Non-pigmented ciliary epithelial cell (primary cell): ENCODE data around the gene SINHCAF.
"Not testable (repeated sequence)": the region's sequence is repeated elsewhere in the genome, so short reads cannot be mapped to it uniquely, and the experiment has no call there.

Experiments used
- DNase-seq: peaks from one replicate; pipeline ENCODE4 v3.0.0-alpha.2; 2010; ENCODE audit warnings: low read depth

SINHCAF gene

GRCh38 chr12:31325877-31326631, at the start of gene SINHCAF:
Gene SINHCAF, minus strand, starts transcription at chr12:31326150. Its CDS starts 27,946 bp downstream, at chr12:31298204.
- DNase-seq, result peak; percentile 87

- not testable (repeated sequence) for DNase-seq
Measured at GRCh38 chr12:31375422-31375821, 49.5 kb upstream of the SINHCAF start.

GRCh38 chr12:31371256-31371620, 45.3 kb upstream of the SINHCAF start:
- DNase-seq, result no peak

GRCh38 chr12:31370531-31371255, 44.7 kb upstream of the SINHCAF start:
- no peak for DNase-seq

GRCh38 chr12:31369712-31370521, 44.0 kb upstream of the SINHCAF start:
- DNase-seq, result peak; percentile 26

GRCh38 chr12:31368666-31369361, 42.9 kb upstream of the SINHCAF start:
- DNase-seq, result no peak

GRCh38 chr12:31366104-31366621, 40.2 kb upstream of the SINHCAF start:
- no peak for DNase-seq

GRCh38 chr12:31363831-31364230, 37.9 kb upstream of the SINHCAF start:
- DNase-seq, result no peak

GRCh38 chr12:31363416-31363809, 37.5 kb upstream of the SINHCAF start:
- DNase-seq, result no peak

- no peak for DNase-seq
Measured at GRCh38 chr12:31362759-31363415, 36.9 kb upstream of the SINHCAF start.

- DNase-seq, result no peak
Measured at GRCh38 chr12:31362115-31362758, 36.3 kb upstream of the SINHCAF start.

GRCh38 chr12:31361730-31362114, 35.8 kb upstream of the SINHCAF start:
- no peak for DNase-seq

GRCh38 chr12:31355747-31356107, 29.8 kb upstream of the SINHCAF start:
- no peak for DNase-seq

- DNase-seq, result no peak
Measured at GRCh38 chr12:31353750-31354708, 28.1 kb upstream of the SINHCAF start.

- no peak for DNase-seq
Measured at GRCh38 chr12:31346267-31346666, 20.3 kb upstream of the SINHCAF start.

GRCh38 chr12:31343139-31343538, 17.2 kb upstream of the SINHCAF start:
- DNase-seq, result no peak

- no peak for DNase-seq
Measured at GRCh38 chr12:31342286-31342685, 16.3 kb upstream of the SINHCAF start.

GRCh38 chr12:31339831-31340622, 14.1 kb upstream of the SINHCAF start:
- DNase-seq, result no peak

GRCh38 chr12:31337952-31338351, 12.0 kb upstream of the SINHCAF start:
- no peak for DNase-seq
